Endometrial microvascular endothelial cells (primary cell): Measurements from ENCODE around the gene VPS13A. TPM values are rescaled to one million over a fixed set of nuclear protein-coding genes. Genes with fewer than 3 reads are reported as not detected.
"Not testable (repeated sequence)": the region's sequence is repeated elsewhere in the genome, so short reads cannot be mapped to it uniquely, and the experiment has no call there.

ENCODE experiments used
- in situ Hi-C: cut with HindIII; loops from 2 replicates; pipeline ENCODE4 v1.10.0; 2017; ENCODE audit warnings: low sequenced_read_pairs, low pct_unique_long_range_greater_than_20kb; ENCODE audit errors: inconsistent ontology term
- total RNA-seq: library from RNA; depleted of rRNA; stranded (reverse); fragments of >200 nt; gene quantifications from one replicate; pipeline ENCODE4 v1.2.3, GENCODE V29; 2015; ENCODE audit errors: inconsistent ontology term

The VPS13A gene
- total RNA-seq, 1 donor from 2014 or later: 11.3 TPM

DNA sequence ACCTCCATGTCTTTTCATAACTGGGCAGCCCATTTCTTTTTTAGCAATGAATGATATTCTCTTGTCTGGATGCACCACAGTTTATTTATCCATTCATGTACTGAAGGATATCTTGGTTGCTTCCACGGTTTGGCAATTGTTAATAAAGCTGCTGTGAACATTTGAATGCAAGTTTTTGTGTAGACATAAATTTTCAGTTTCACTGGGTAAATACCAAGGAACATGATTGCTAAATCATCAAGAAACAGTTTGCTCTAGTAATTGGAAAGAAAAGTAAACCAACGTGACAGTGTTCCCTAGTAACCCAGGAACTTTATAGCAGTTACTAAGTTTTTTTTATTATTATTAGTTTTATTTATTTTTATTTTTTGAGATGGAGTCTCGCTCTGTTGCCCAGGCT lies 100.4 kb downstream of the VPS13A start:
- in situ Hi-C loops: no loop called here

DNA sequence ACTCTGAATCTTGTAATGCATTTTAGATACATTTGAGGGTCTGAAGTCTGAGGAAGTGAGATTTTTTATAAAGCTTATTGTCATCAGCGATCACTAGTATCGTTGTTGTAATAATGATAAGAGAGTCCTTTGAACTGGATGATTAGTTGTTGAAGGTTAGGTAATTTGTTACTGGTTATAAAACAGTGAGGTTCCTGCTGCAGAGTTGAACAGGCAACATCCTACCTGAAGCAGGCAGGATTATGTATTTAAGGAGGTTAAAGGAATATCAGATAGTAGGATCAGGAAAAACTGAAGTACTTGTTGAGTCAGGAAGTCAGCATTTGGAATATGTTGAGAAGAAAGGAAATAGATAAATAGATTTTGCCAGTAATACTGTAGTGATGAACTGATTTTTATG lies 106.7 kb downstream of the VPS13A start:
- in situ Hi-C loops: no loop called here

DNA sequence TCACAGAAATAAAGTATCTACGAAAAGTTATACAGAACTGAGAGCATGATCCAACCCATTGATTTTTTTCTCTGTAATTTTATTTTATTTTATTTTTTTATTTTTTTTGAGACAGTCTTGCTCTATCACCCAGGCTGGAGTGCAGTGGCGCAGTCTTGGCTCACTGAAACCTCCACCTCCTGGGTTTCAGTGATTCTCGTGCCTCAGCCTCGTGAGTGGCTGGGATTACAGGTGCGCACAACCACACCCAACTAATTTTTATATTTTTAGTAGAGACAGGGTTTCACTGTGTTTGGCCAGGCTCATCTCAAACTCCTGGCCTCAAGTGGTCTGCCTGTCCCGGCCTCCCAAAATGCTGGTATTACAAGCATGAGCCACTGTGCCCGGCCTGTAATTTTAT lies 107.3 kb downstream of the VPS13A start:
- in situ Hi-C loops: no loop called here

DNA sequence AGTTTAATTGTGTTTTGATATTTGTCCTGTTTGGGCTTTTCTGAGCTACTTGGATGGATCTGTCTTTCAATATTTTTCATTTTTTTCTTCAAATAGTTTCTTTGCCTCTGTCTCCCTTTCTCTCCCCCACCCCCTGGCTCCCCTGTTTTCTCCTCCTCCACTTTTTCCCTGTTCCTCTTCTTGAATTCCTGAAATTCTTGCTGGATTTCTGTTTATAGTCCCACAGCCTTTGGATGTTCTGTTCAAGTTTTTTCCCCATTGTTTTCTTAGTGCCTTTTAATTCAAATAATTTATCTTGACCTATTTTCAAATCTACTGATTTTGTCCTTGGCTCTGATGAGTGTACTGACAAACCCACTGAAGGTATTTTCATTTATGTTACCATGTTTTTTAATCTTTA lies 113.0 kb downstream of the VPS13A start:
- in situ Hi-C loops: no loop called here

DNA sequence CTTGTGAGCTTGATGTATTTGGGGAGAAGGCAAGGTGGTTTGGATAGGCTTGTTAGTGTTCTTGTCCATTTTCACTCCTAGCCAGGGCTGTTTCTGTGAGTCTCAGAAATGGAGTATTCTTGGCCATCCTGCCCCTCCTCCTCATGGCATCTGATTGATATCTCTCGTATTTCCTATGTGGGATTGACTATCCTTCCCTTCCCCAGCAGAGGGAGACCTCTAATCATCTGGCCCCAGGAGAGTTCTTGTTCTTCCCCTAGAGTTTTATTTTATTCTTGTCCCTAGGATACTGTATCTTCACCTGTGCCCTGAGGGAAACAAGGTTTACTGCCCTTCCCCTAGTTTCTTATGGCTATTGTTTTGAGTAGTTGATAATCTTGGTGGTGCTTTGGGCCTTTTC lies 114.4 kb downstream of the VPS13A start:
- in situ Hi-C loops: no loop called here

DNA sequence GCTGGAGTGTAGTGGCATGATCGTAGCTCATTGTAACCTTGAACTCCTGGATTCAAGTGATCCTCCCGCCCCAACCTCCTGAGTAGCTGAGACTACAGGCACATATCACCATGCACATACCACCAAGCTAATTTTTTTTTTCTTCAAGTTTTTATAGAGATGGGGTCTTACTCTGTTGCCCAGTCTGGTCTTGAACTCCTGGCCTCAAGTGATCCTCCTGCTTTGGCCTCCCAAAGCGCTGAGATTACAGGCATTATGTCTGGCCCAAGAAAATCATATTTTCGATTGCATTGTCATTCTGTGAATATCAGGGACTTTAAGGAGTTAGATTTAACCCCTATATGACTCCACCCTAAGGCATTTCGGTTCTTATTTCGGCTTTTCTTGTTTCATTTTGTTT lies 116.6 kb downstream of the VPS13A start:
- in situ Hi-C loops: no loop called here

DNA sequence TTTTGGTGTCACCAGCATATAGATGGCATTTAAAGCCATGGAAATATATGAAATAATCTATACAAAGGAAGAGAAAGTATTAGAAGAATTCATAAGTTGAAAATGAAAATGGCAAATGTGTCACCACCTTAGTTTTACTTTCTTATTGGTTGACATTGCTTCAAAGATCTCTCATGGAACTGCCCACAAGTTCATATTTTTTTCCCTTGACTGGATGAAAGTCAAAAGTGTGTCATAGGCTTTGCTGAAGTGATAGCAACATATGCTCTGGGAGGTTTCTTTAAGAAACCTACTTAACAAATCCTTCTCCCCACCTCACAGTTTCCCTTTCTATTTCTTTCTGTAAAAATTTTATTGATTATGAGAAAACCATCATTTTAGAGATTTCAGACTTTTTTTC lies 127.2 kb downstream of the VPS13A start:
- in situ Hi-C loops: no loop called here

DNA sequence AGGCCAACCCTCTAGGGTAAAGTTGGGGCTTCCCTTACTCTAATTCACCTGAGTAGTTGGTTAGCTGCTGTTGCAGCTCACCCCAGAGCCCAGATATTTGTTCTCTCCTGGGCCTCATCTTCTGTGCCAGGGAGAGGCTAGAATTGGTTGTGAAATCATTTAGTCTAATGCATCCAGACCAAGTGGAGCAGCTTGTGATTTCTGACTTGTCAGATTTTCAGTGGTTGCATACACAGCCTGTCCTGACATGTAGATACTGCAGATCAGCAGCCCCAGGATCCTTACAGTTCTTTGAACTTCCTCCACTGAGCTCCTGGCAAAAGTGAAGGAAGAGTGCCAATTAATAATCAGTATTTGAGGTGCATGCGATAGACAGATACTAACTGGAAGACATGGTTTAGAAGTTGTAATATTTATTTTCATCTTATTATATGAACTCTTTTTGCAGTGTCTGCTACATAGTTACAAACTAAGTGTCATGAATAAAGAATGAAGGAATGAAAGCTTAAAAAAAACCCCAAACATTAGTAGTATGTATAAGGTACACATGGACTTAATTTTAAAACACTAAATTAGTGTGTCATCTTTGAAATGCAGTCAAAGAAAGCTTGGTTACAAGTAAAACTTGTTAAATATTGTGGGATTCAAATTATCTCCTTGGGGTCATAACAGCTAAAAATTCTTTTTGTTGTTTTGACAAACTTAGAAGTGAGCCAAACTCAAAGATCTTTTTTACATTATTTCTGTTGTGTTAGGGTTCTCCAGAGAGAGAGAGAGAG lies 128.5 kb downstream of the VPS13A start:
- in situ Hi-C loops: no loop called here

DNA sequence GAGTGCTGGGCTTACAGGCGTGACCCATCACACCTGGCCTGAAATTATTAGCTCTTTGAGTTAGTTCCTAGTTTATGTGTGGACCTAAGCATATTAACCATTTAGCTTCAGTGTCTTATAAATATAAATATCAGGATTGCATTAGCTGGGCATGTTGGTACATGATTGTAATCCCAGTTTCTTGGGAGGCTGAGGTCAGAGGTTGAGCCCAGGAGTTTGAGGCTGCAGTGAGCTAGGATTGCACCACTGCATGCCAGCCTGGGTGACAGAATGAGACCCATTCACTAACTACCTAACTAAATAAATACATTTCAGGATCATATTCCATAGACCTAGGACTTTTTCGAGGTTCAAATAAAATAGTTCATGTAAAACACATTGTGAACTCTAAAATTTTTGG lies 129.8 kb downstream of the VPS13A start:
- in situ Hi-C loops: no loop called here

DNA sequence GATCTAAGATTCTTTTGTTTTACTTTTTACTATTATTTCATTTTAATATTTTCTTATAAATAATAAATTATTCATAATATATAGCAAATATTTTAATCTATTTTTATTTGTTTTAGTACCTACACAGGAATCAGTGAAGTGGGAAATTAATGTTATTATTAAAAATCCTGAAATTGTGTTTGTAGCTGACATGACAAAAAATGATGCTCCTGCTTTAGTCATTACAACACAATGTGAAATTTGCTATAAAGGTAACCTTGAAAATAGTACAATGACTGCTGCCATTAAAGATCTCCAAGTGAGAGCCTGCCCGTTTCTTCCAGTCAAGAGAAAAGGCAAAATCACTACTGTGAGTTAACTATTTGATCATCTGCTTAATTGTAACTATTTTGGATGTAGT lies 138.7 kb downstream of the VPS13A start:
- in situ Hi-C loops: no loop called here

DNA sequence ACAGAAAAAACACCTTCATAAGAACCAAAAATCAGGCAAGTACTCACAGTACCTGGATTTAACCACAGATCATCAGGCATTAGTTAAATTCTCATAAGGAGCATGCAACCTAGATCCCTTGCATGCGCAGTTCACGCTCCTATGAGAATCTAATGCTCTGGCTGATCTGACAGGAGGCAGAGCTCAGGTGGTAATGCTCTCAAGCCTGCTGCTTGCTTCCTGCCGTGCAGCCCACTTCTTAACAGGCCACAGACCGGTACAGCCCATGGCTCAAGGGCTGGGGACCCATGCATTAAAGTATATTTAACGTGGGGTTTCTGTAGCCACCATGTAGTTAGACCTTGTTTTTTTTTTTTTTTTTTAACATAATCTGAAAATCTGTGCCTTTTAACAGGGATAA lies 147.7 kb downstream of the VPS13A start:
- in situ Hi-C loops: no loop called here

DNA sequence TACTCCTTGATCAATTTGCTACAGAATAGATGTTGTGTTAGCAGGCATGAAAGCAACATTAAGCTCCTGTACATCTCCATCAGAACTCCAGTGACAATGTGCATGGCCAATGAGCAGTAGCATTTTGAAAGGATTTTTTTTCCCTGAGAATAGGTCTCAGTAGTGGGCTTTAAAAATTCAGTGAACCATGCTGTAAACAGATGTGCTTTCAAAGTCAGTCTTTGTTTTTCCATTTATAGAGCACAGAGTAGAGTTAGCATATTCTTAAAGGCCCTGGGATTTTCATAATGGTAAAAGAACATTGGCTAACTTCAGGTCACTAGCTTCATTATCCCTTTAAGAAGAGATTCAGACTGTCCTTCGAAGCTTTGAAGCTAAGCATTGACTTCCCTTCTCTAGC lies 150.8 kb downstream of the VPS13A start:
- in situ Hi-C loops: no loop called here

DNA sequence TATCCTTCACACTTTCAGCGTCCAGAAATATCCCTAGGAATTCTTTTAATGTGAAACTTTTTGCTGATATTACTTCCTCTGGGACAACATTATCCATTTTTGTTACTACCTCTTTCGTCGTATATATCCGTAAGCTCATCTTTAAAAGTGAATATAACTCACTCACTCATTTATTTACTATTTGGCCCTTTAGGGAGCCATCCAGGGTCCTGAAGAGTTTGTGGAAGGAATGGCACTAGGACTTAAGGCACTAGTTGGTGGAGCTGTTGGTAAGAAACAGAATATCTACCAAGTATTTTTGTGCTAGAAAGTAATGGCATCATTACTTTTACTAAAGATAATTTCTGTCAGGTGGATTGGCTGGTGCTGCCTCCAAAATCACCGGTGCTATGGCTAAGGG lies 192.7 kb downstream of the VPS13A start:
- in situ Hi-C loops: no loop called here

DNA sequence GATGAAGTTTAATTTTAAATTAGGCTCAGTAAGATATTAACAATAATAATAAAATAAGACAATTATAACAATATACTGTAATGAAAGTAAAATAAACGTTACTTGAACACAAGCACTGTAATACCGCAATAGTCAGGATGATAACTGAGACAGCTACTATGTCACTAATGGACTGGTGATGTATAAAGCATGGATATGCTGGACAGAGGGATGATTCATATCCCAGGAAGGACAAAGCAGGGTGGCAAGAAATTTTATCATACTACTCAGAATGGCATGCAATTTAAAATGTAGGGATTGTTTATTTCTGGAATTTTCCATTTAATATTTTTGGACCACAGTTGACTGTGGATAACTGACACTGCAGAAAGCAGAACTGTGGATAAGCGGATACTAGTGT lies 196.9 kb downstream of the VPS13A start:
- in situ Hi-C loops: no loop called here

DNA sequence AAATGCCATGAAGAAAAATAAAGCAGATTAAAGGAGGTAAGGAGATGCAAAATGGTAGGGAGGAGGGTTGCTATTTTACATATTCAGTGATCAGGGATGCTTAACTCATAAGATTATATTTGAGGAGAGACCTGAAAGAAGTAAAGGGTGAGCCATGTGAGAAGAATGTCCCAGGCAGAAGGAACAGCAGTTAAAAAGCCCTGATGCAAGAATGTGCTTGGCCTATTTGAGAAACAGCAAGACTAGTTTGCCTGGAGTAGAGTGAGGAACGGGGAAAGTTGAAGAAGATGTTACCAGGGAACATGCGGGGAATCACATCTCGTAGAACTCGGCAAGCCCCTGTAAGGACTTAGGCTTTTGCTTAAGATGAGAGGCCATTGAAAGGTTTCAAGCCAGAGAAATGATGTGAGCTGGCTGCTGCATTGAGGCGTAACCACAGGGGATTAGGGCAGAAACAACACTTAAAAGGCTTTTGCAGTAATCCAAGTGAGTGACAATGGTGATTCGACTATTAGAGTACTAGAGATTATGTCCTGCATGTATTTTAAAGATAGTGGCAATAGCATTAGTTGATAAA lies 198.7 kb downstream of the VPS13A start:
- in situ Hi-C loops: no loop called here

DNA sequence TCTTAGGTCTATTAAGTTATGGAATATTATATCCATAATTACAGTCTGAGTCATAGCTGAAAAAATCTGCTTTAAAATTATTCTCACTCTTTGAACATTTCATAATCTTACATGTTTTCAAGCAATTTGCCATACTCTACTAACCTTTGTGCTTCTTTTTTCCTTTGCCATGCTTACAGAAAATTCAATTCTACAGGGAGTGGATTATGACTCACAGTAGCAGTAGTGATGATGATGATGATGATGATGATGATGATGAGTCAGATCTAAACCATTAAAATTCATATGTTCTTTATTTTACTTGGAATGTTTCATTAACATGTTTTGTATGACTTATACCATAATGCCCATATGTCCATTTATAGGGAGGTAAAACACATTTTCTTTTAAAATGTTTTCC lies 207.1 kb downstream of the VPS13A start:
- in situ Hi-C loops: no loop called here

DNA sequence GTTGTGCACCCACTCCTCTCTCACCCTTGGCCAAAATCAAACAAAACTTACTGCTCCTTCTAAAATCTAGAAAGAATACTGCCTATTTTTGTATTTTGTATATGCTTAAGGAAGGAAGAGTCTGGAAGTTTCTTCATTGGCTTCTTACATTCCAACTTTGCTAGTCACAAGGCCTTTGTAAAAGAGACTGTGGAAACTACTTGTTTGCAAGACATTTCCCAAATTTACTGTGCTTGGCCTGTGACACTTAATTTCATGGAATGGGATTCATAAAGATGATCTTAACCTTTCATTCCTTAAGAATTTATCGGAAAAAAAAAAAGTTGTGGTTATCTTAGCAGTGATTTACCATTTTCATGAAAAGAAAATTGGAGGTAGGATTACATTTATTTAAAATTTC lies 208.9 kb downstream of the VPS13A start:
- in situ Hi-C loops: no loop called here

DNA sequence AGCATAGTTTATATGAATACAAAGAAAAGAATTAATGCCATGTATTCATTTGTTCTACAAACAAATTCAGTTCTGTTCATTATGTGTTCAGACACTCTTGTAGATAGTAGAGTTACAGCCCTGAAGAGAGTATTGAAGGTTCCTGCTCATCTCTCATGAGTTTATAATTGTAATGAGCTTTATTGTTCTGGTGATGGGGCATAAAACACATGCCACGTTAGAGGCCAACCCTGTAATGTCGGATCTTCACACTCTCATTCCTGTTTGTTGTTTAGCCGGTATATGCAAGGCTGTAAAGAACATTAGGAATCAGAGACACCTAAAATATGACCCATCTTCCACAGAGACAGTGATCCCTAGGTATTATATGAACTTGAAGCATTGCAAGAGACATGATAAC lies 214.5 kb downstream of the VPS13A start:
- in situ Hi-C loops: no loop called here

DNA sequence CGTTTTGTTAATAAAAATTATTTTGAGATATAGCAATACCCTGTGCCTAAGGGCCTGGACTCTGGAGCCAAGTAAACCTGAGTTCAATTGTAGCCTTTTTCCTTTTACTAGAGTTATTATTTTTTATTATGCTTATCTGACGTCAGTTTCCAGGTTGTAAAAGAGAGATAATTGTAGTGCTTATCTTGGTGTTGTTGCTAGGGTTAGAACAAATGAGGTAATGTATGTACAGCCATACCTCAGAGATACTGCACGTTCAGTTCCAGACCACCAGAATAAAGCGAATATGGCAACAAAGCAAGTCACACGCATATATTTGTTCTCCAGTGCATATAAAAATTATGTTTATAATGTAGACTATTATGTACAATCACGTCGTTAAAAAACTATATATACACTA lies 215.0 kb downstream of the VPS13A start:
- in situ Hi-C loops: no loop called here

DNA sequence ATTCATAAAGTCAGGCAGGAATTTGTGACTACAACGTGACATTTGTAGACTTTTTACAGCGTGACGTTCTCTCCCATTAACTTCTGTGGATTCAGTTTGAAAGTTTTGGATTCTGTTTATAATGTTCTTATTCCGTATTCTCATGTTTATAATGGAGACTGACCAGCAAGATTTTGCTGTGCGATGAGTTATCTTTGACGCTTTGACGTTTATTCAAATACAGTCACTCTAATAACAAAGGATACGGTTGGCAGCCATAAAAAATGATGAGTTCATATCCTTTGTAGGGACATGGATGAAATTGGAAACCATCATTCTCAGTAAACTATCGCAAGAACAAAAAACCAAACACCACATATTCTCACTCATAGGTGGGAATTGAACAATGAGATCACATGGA lies 221.2 kb downstream of the VPS13A start:
- in situ Hi-C loops: not testable (repeated sequence)

DNA sequence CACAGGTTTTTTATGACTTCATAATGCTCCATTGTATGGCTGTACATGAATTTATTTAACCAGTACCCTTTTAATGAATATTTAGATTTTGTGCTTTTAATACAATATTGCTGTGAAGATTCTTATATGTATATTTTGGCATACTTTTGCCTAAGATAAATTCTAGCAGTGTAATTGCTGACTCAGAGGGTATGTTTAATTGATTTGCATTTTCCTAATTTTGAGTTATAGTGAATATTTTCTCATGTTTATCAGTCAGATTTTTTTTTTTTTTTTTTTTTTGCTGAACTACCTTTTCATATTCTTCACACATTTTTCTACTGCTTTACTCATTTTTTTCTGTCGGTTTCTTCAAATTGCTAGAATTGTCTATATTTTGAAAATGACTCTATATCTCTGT lies 222.6 kb downstream of the VPS13A start:
- in situ Hi-C loops: no loop called here
